B cell (primary cell): ENCODE measurements around the gene NPIPA2. TPM values are rescaled to one million over a fixed set of nuclear protein-coding genes. Genes with fewer than 3 reads are reported as not detected.

ENCODE experiments used
- polyA plus RNA-seq: library from polyadenylated mRNA; depleted of rRNA; stranded (reverse); fragments of >200 nt; gene quantifications from 2 replicates; pipeline ENCODE4 v1.2.3, GENCODE V29; 2012
- total RNA-seq, 2 donors: library from RNA; stranded (reverse); fragments of 120-200 nt in 1 of 2; gene quantifications; 1 replicate in 1 of 2; 2 replicates in 1 of 2; pipeline versions ENCODE4 v1.2.3 to v1.2.4, GENCODE V29; 2013 to 2022

NPIPA2 gene
- total and polyA plus RNA-seq, 2 donors (not counting 1 experiment from before 2014, with no cell fraction given): 1.5 to 4.9 TPM

Other genes starting within 250 kb of the NPIPA2 start
- gene PARN, start 112.3 kb upstream of the NPIPA2 start, total RNA-seq: 61.5 and 62.2 TPM in 2 replicates
- gene PARN, start 112.3 kb upstream of the NPIPA2 start, polyA plus RNA-seq: 25.3 and 29.8 TPM in 2 replicates
- gene BFAR, start 109.6 kb upstream of the NPIPA2 start, total RNA-seq: 72.9 and 73.5 TPM in 2 replicates
- 26.3 and 30.7 TPM in 2 replicates for gene BFAR, start 109.6 kb upstream of the NPIPA2 start, polyA plus RNA-seq
- gene PLA2G10, start 48.2 kb upstream of the NPIPA2 start, total RNA-seq: not detected in 2 replicates
- not detected in 2 replicates for gene PLA2G10, start 48.2 kb upstream of the NPIPA2 start, polyA plus RNA-seq
- 3.7 and 6.1 TPM in 2 replicates for gene NPIPA3, start 39.1 kb upstream of the NPIPA2 start, total RNA-seq
- 1.4 and 12.2 TPM in 2 replicates for gene NPIPA3, start 39.1 kb upstream of the NPIPA2 start, polyA plus RNA-seq
- 39.7 and 42.5 TPM in 2 replicates for gene NOMO1, start 91.2 kb downstream of the NPIPA2 start, total RNA-seq
- gene NOMO1, start 91.2 kb downstream of the NPIPA2 start, polyA plus RNA-seq: 28.0 and 29.3 TPM in 2 replicates
- 170 and 171 TPM in 2 replicates for gene NPIPA1, start 194.9 kb downstream of the NPIPA2 start, total RNA-seq
- gene NPIPA1, start 194.9 kb downstream of the NPIPA2 start, polyA plus RNA-seq: 97.9 and 140 TPM in 2 replicates
- 103 and 109 TPM in 2 replicates for gene PDXDC1, start 232.5 kb downstream of the NPIPA2 start, total RNA-seq
- gene PDXDC1, start 232.5 kb downstream of the NPIPA2 start, polyA plus RNA-seq: 48.1 and 79.1 TPM in 2 replicates